ENCODE results near the gene NFIC.
"Not testable (repeated sequence)": the region's sequence is repeated elsewhere in the genome, so short reads cannot be mapped to it uniquely, and the experiment has no call there.

Gene NFIC

GRCh38 chr19:3375221-3376090 is 9.1 kb downstream of the NFIC start:
- DNase-seq = no peak

- not testable (repeated sequence) for DNase-seq
Observed at GRCh38 chr19:3376091-3376455, 9.7 kb downstream of the NFIC start.

- no peak for DNase-seq
Observed at GRCh38 chr19:3378352-3379150, 12.2 kb downstream of the NFIC start.

GRCh38 chr19:3380829-3381228 is 14.4 kb downstream of the NFIC start:
- DNase-seq = no peak

- DNase-seq = no peak
Observed at GRCh38 chr19:3381701-3382372, 15.5 kb downstream of the NFIC start.

GRCh38 chr19:3382460-3383100 is 16.2 kb downstream of the NFIC start:
- no peak for DNase-seq

GRCh38 chr19:3383121-3383722 is 16.8 kb downstream of the NFIC start:
- no peak for DNase-seq

- DNase-seq = no peak
Observed at GRCh38 chr19:3386447-3387234, 20.3 kb downstream of the NFIC start.

GRCh38 chr19:3387645-3388589 is 21.5 kb downstream of the NFIC start:
- no peak for DNase-seq

- no peak for DNase-seq
Observed at GRCh38 chr19:3389446-3389778, 23.0 kb downstream of the NFIC start.

GRCh38 chr19:3389876-3390371 is 23.5 kb downstream of the NFIC start:
- DNase-seq = no peak

GRCh38 chr19:3391911-3392310 is 25.5 kb downstream of the NFIC start:
- DNase-seq = not testable (repeated sequence)

- DNase-seq = no peak
Observed at GRCh38 chr19:3392480-3392879, 26.1 kb downstream of the NFIC start.

GRCh38 chr19:3396881-3397265 is 30.5 kb downstream of the NFIC start:
- DNase-seq = no peak

- DNase-seq = no peak
Observed at GRCh38 chr19:3397266-3398022, 31.1 kb downstream of the NFIC start.

GRCh38 chr19:3398114-3398899 is 31.9 kb downstream of the NFIC start:
- no peak for DNase-seq

GRCh38 chr19:3398900-3399278 is 32.5 kb downstream of the NFIC start:
- DNase-seq = no peak

GRCh38 chr19:3399311-3399710 is 32.9 kb downstream of the NFIC start:
- not testable (repeated sequence) for DNase-seq

Data from RPMI8226 (cell line).